HEK293T (cell line): ENCODE data around the gene LRP8.
A peak's percentile ranks its signal among the peaks of the same experiment; 100 is the strongest.

Source experiments
- CTCF ChIA-PET: fragments of 350-600 bp; formaldehyde crosslinking; extraction: SDS; loops from one replicate; lab custom pipeline; 2021; ENCODE audit warnings: antibody characterized with exemption, inconsistent platforms; lab: Yijun Ruan, JAX
- POLR2A ChIA-PET: fragments of 350-600 bp; formaldehyde crosslinking; extraction: SDS; loops from one replicate; lab custom pipeline; 2020; ENCODE audit warnings: antibody characterized with exemption, inconsistent platforms; lab: Yijun Ruan, JAX
- DNase-seq: peaks from one replicate; pipeline ENCODE4 v3.0.0; 2012; ENCODE audit warnings: mixed read lengths; ENCODE audit errors: extremely low spot score
- ARNT ChIP-seq: fragments of 450-650 bp; IDR thresholded peaks from 2 replicates; pipeline ENCODE4 v1.6.1; 2017; ENCODE audit warnings: mild to moderate bottlenecking
- BHLHE40 ChIP-seq: fragments of 450-650 bp; IDR thresholded peaks from 2 replicates; pipeline ENCODE4 v1.6.1; 2016; ENCODE audit warnings: mild to moderate bottlenecking, moderate library complexity, borderline replicate concordance
- CTBP1 ChIP-seq: fragments of 450-650 bp; IDR thresholded peaks from 2 replicates; pipeline ENCODE4 v1.6.1; 2016; ENCODE audit warnings: borderline replicate concordance
- ELF4 ChIP-seq: fragments of 450-650 bp; IDR thresholded peaks from 2 replicates; pipeline ENCODE4 v1.6.1; 2017; ENCODE audit warnings: antibody characterized with exemption
- FOXA1 ChIP-seq: fragments of 450-650 bp; IDR thresholded peaks from 2 replicates; pipeline ENCODE4 v1.6.1; 2016; ENCODE audit warnings: mild to moderate bottlenecking
- FOXK2 ChIP-seq: fragments of 450-650 bp; IDR thresholded peaks from 2 replicates; pipeline ENCODE4 v1.6.1; 2016; ENCODE audit warnings: mild to moderate bottlenecking
- FOXM1 ChIP-seq: fragments of 450-650 bp; IDR thresholded peaks from 2 replicates; pipeline ENCODE4 v1.6.1; 2017; ENCODE audit warnings: mild to moderate bottlenecking, borderline replicate concordance
- HDGF ChIP-seq: fragments of 450-650 bp; IDR thresholded peaks from 2 replicates; pipeline ENCODE4 v1.6.1; 2017; ENCODE audit warnings: antibody characterized with exemption, borderline replicate concordance
- L3MBTL2 ChIP-seq: fragments of 450-650 bp; conservative IDR thresholded peaks from 2 replicates; pipeline ENCODE4 v1.6.1; 2016; ENCODE audit warnings: mild to moderate bottlenecking
- LEF1 ChIP-seq: fragments of 450-650 bp; IDR thresholded peaks from 2 replicates; pipeline ENCODE4 v1.6.1; 2017; ENCODE audit warnings: mild to moderate bottlenecking, borderline replicate concordance
- NFRKB ChIP-seq: fragments of 450-650 bp; IDR thresholded peaks from 2 replicates; pipeline ENCODE4 v1.6.1; 2016; ENCODE audit warnings: mild to moderate bottlenecking, moderate library complexity
- PKNOX1 ChIP-seq: fragments of 450-650 bp; IDR thresholded peaks from 2 replicates; pipeline ENCODE4 v1.6.1; 2016
- SUZ12 ChIP-seq: fragments of 450-650 bp; IDR thresholded peaks from 2 replicates; pipeline ENCODE4 v1.6.1; 2016; ENCODE audit warnings: mild to moderate bottlenecking
- TARDBP ChIP-seq: fragments of 450-650 bp; IDR thresholded peaks from 2 replicates; pipeline ENCODE4 v1.6.1; 2016
- ZNF384 ChIP-seq: fragments of 450-650 bp; IDR thresholded peaks from 2 replicates; pipeline ENCODE4 v1.6.1; 2016

The LRP8 gene

GRCh38 chr1:53291574-53291973, 36.3 kb downstream of the LRP8 start:
- ChIA-PET POLR2A (no interaction called here), CTCF (interaction anchor here (1.0 to 1.3 kb wide), 3 partner anchors 11 to 101 kb away, joined by 3 to 4 read pairs (median 3); no protein-coding TSS in a partner anchor)
- DNase-seq = peak; percentile 23
- TF ChIP-seq FOXA1 = no peak
- TF ChIP-seq L3MBTL2 = no peak
- TF ChIP-seq FOXK2 = no peak
- no peak for TF ChIP-seq ELF4
- no peak for TF ChIP-seq LEF1

- TF ChIP-seq ARNT (no peak), HDGF (no peak), TARDBP (no peak), FOXA1 (no peak), ZNF384 (no peak), FOXM1 (no peak), BHLHE40 (no peak), LEF1 (no peak), FOXK2 (no peak), PKNOX1 (no peak), ELF4 (no peak), SUZ12 (no peak), NFRKB (no peak)
- ChIA-PET CTCF (interaction anchor here (0.5 kb wide), 1 partner anchor 11 kb away, joined by 3 read pairs; no protein-coding TSS in a partner anchor), POLR2A (interaction anchor here (0.8 kb wide), 1 partner anchor 104 kb away, joined by 3 read pairs; no protein-coding TSS in a partner anchor)
- DNase-seq = no peak
Observed at GRCh38 chr1:53288790-53289429, 39.0 kb downstream of the LRP8 start.

GRCh38 chr1:53288002-53288789, 39.7 kb downstream of the LRP8 start:
- CTCF ChIA-PET = no interaction called here
- POLR2A ChIA-PET = interaction anchor here (0.8 kb wide), 1 partner anchor 105 kb away, joined by 3 read pairs; no protein-coding TSS in a partner anchor
- TF ChIP-seq FOXM1 = no peak
- TF ChIP-seq HDGF = no peak
- TF ChIP-seq BHLHE40 = no peak
- no peak for TF ChIP-seq L3MBTL2
- no peak for TF ChIP-seq ARNT
- no peak for DNase-seq

- ChIA-PET CTCF (no interaction called here), POLR2A (no interaction called here)
- no peak for TF ChIP-seq FOXK2
- no peak for DNase-seq
Observed at GRCh38 chr1:53286955-53287354, 40.9 kb downstream of the LRP8 start.

- ChIA-PET CTCF (no interaction called here), POLR2A (no interaction called here)
- no peak for DNase-seq
- peak; percentile 23; the same call in 1 of the 2 replicates for TF ChIP-seq PKNOX1
- TF ChIP-seq FOXA1 = no peak
Observed at GRCh38 chr1:53285969-53286760, 41.7 kb downstream of the LRP8 start.

- DNase-seq = no peak
- POLR2A ChIA-PET = no interaction called here
- TF ChIP-seq ELF4 (no peak), CTBP1 (no peak), ZNF384 (no peak), BHLHE40 (no peak), FOXA1 (no peak), FOXK2 (no peak), PKNOX1 (no peak), SUZ12 (no peak), NFRKB (no peak), TARDBP (no peak), FOXM1 (no peak)
- CTCF ChIA-PET = no interaction called here
Observed at GRCh38 chr1:53285546-53285945, 42.3 kb downstream of the LRP8 start.
